ENCODE data around the gene CCDC3.

- TF ChIP-seq CTCF (IDR thresholded peaks at IDR 0.05) = no peak
- no peak for TF ChIP-seq ZFX (IDR thresholded peaks at IDR 0.05; ENCODE audit: borderline replicate concordance)
Observed at GRCh38 chr10:12902851-12903358, 98.6 kb downstream of the CCDC3 start.
